Endothelial cell of umbilical vein (primary cell): ENCODE measurements around the gene PHLPP2. TPM values are rescaled to one million over a fixed set of nuclear protein-coding genes. Genes with fewer than 3 reads are reported as not detected.

Source experiments
- BruUV-seq: library from RNA; stranded (reverse); fragments of 400-500 nt; replicated peaks from 2 replicates; lab custom pipeline; 2021; lab: Mats Ljungman, UMichigan
- CTCF ChIA-PET: fragments of 300-600, 350-600 bp; sonication (Branson Sonifier 250); formaldehyde crosslinking; loops from one replicate; lab custom pipeline; 2021; ENCODE audit warnings: antibody characterized with exemption, inconsistent platforms; lab: Charles Lee
- POLR2A ChIA-PET: fragments of 300-600, 350-600 bp; sonication (Branson Sonifier 250); formaldehyde crosslinking; loops from one replicate; lab custom pipeline; 2021; ENCODE audit warnings: antibody characterized with exemption, inconsistent platforms; lab: Charles Lee
- DNase-seq: peaks from one replicate; pipeline ENCODE4 v3.0.0-alpha.2; 2011; ENCODE audit warnings: low read depth, low spot score
- FAIRE-seq: peaks from 2 replicates; lab custom pipeline; 2011; peaks lifted over from hg19 to GRCh38; lab: Jason Lieb, UNC
- H2AFZ ChIP-seq: 2 replicates; pipeline ENCODE4 v1.6.0; 2012; ENCODE audit warnings: low read depth, low read length, control low read depth, inconsistent platforms
- H3K27ac ChIP-seq: 2 replicates; pipeline ENCODE4 v1.5.1; 2011; ENCODE audit warnings: low read depth, mild to moderate bottlenecking, control low read depth, low read length, moderate library complexity; ENCODE audit not compliant: insufficient read depth
- H3K27me3 ChIP-seq, 2 experiments: 2 replicates each; pipeline versions ENCODE4 v1.6.0 to v1.6.1; 2011; ENCODE audit warnings: low read length in 2 of 2, mixed read lengths in 1 of 2; ENCODE audit not compliant: control insufficient read depth in 2 of 2, insufficient read depth in 2 of 2
- H3K36me3 ChIP-seq, 2 experiments: 2 replicates in 1 of 2; 3 replicates in 1 of 2; pipeline ENCODE4 v1.5.1; 2011; ENCODE audit warnings: low read length in 2 of 2, mild to moderate bottlenecking in 1 of 2, moderate library complexity in 1 of 2; ENCODE audit not compliant: control insufficient read depth in 2 of 2, insufficient read depth in 2 of 2; ENCODE audit errors: extremely low read depth in 1 of 2
- H3K4me1 ChIP-seq: 3 replicates; pipeline ENCODE4 v1.5.1; 2011; ENCODE audit warnings: mild to moderate bottlenecking, low read length; ENCODE audit not compliant: control insufficient read depth, insufficient read depth; ENCODE audit errors: extremely low read depth
- H3K4me2 ChIP-seq: 2 replicates; pipeline ENCODE4 v1.6.1; 2011; ENCODE audit warnings: low read length, control low read depth, mixed read lengths; ENCODE audit not compliant: insufficient read depth
- H3K4me3 ChIP-seq, 3 experiments: fragments of 200-600 bp in 1 of 3; sonication (generic), shearing (Covaris generic) in 1 of 3; replicated peaks in 1 of 3; 2 replicates each; pipeline ENCODE4 v1.5.1; 2011 to 2016; ENCODE audit warnings: control low read depth in 3 of 3, low read length in 3 of 3, mild to moderate bottlenecking in 2 of 3, inconsistent platforms in 1 of 3, low read depth in 1 of 3, moderate library complexity in 1 of 3; ENCODE audit not compliant: insufficient read depth in 1 of 3
- H3K79me2 ChIP-seq: 2 replicates; pipeline ENCODE4 v1.6.0; 2012; ENCODE audit warnings: low read length, inconsistent platforms; ENCODE audit not compliant: control insufficient read depth, insufficient read depth
- H3K9ac ChIP-seq: replicated peaks from 2 replicates; pipeline ENCODE3; 2011; ENCODE audit warnings: low read length, control low read depth; ENCODE audit not compliant: insufficient read depth; ENCODE audit errors: extremely low read depth
- H3K9me1 ChIP-seq: replicated peaks from 3 replicates; pipeline ENCODE4 v1.6.0; 2011; ENCODE audit warnings: mild to moderate bottlenecking, low read length; ENCODE audit not compliant: control insufficient read depth, insufficient read depth; ENCODE audit errors: extremely low read depth
- H3K9me3 ChIP-seq: replicated peaks from 2 replicates; pipeline ENCODE4 v1.5.1; 2012; ENCODE audit warnings: low read length, inconsistent platforms; ENCODE audit not compliant: control insufficient read depth, insufficient read depth
- H4K20me1 ChIP-seq: replicated peaks from 2 replicates; pipeline ENCODE3; 2011; ENCODE audit warnings: mild to moderate bottlenecking, low read length; ENCODE audit not compliant: control insufficient read depth, insufficient read depth; ENCODE audit errors: extremely low read depth
- CTCF ChIP-seq, 2 donors: IDR thresholded peaks; 1 replicate in 1 of 2; 2 replicates in 1 of 2; pipeline ENCODE4 v1.5.1; 2011; ENCODE audit warnings: low read length in 2 of 2, mild to moderate bottlenecking in 2 of 2, moderate library complexity in 2 of 2, control low read depth in 1 of 2, inconsistent platforms in 1 of 2, low read depth in 1 of 2; ENCODE audit not compliant: insufficient read depth in 1 of 2; ENCODE audit errors: extremely low read depth in 1 of 2
- EZH2 ChIP-seq: IDR thresholded peaks from 2 replicates; pipeline ENCODE4 v1.6.1; 2012; ENCODE audit warnings: borderline replicate concordance, low read depth, mild to moderate bottlenecking, moderate library complexity, low read length, inconsistent platforms; ENCODE audit not compliant: severe bottlenecking
- FOS ChIP-seq: IDR thresholded peaks from 2 replicates; pipeline ENCODE4 v1.6.1; 2011; ENCODE audit warnings: mild to moderate bottlenecking, low read length, moderate library complexity, borderline replicate concordance; ENCODE audit not compliant: insufficient read depth
- GATA2 ChIP-seq: IDR thresholded peaks from 2 replicates; pipeline ENCODE4 v1.7.0; 2011; ENCODE audit warnings: low read depth, mild to moderate bottlenecking, moderate library complexity, mixed read lengths, low read length; ENCODE audit not compliant: insufficient read length, insufficient read depth
- JUN ChIP-seq: IDR thresholded peaks from 2 replicates; pipeline ENCODE4 v1.6.1; 2011; ENCODE audit warnings: borderline replicate concordance, low read depth; ENCODE audit not compliant: insufficient read length, insufficient read depth
- MAX ChIP-seq: IDR thresholded peaks from 2 replicates; pipeline ENCODE4 v1.6.1; 2011; ENCODE audit not compliant: insufficient read depth, insufficient read length
- MYC ChIP-seq: IDR thresholded peaks from one replicate; pipeline ENCODE4 v1.6.1; 2011; ENCODE audit warnings: mild to moderate bottlenecking, low read depth, low read length
- POLR2A ChIP-seq: IDR thresholded peaks from 2 replicates; pipeline ENCODE4 v1.6.1; 2012; ENCODE audit warnings: low read depth, mild to moderate bottlenecking, control low read depth, low read length
- POLR2AphosphoS5 ChIP-seq: IDR thresholded peaks from 2 replicates; pipeline ENCODE4 v1.6.1; 2012; ENCODE audit warnings: low read depth, mild to moderate bottlenecking, control low read depth, low read length, moderate library complexity; ENCODE audit not compliant: insufficient read depth
- dilution Hi-C: fragments of 300-500 bp; cut with MboI; formaldehyde crosslinking; loops from one replicate; pipeline ENCODE4 v1.15.0; 2019; ENCODE audit warnings: low sequenced_read_pairs; ENCODE audit not compliant: extremely low pct_ligation_motif_present
- intact Hi-C: fragments of 100-400 bp; cut with micrococcal nuclease; formaldehyde crosslinking; loops from one replicate; pipeline ENCODE4 v1.10.0; 2022
- polyA plus RNA-seq, 4 experiments: library from polyadenylated mRNA; depleted of rRNA in 3 of 4; stranded (reverse) in 3 of 4; unstranded in 1 of 4; fragments of >200 nt; gene quantifications; 2 replicates each; pipeline versions ENCODE4 v1.2.1 to v1.2.3, GENCODE V29; 2011 to 2012; ENCODE audit warnings: missing spikeins in 1 of 4
- total RNA-seq: library from RNA; stranded (reverse); gene quantifications from 2 replicates; pipeline ENCODE4 v1.2.3, GENCODE V29; 2021

Gene PHLPP2
- total and polyA plus RNA-seq, 2 donors (not counting 3 experiments of a cell fraction or from before 2014, with no cell fraction given) = 4.1 to 8.0 TPM

- Histone ChIP-seq H4K20me1 (no peaks in the 10 kb centered on the region), H3K27me3 (no peaks in the 10 kb centered on the region), H3K9me3 (no peaks in the 10 kb centered on the region), H3K36me3 (peaks cover 19 to 37% of the 10 kb centered on the region in 2 experiments), H3K9ac (no peak overlapping the region), H3K27ac (no peak overlapping the region), H3K4me3 (no peak overlapping the region), H3K4me2 (no peak overlapping the region), H2AFZ (no peak overlapping the region), H3K4me1 (no peaks in the 10 kb centered on the region), H3K79me2 (no peaks in the 10 kb centered on the region), H3K9me1 (no peaks in the 10 kb centered on the region)
- FAIRE-seq (no peak), DNase-seq (no peak)
- intact Hi-C loops (no loop called here), dilution Hi-C loops (no loop called here)
- TF ChIP-seq EZH2 = no peak
- no peak for TF ChIP-seq GATA2
- TF ChIP-seq FOS = no peak
- ChIA-PET CTCF (no interaction called here), POLR2A (interaction anchor here (0.6 kb wide), 1 partner anchor 48 kb away, joined by 3 read pairs; no protein-coding TSS in a partner anchor)
- BruUV-seq = no TSS peak
Observed at GRCh38 chr16:71737501-71737900, 13.0 kb upstream of the PHLPP2 start.

- Histone ChIP-seq H3K36me3 (peaks cover 20 to 38% of the 10 kb centered on the region in 2 experiments), H3K4me2 (no peak overlapping the region), H3K9me1 (no peaks in the 10 kb centered on the region), H3K9me3 (no peaks in the 10 kb centered on the region), H3K79me2 (no peaks in the 10 kb centered on the region), H3K27me3 (no peaks in the 10 kb centered on the region), H4K20me1 (no peaks in the 10 kb centered on the region), H2AFZ (no peak overlapping the region), H3K4me1 (no peaks in the 10 kb centered on the region), H3K9ac (no peak overlapping the region), H3K27ac (no peak overlapping the region), H3K4me3 (no peak overlapping the region)
- FAIRE-seq = no peak
- intact Hi-C loops (no loop called here), dilution Hi-C loops (no loop called here)
- ChIA-PET POLR2A (no interaction called here), CTCF (no interaction called here)
- no TSS peak for BruUV-seq
- TF ChIP-seq MAX = no peak
- no peak for TF ChIP-seq JUN
- TF ChIP-seq GATA2 = no peak
- no peak for TF ChIP-seq POLR2A
- TF ChIP-seq MYC = no peak
- no peak for TF ChIP-seq FOS
- TF ChIP-seq POLR2AphosphoS5 = no peak
- no peak for TF ChIP-seq EZH2
- TF ChIP-seq CTCF (IDR thresholded peaks at IDR 0.05; ENCODE audit: extremely low read depth in 1 of 2, insufficient read depth in 1 of 2, low read depth in 1 of 2, low read length in 2 of 2) = no peak
- no peak for DNase-seq
Observed at GRCh38 chr16:71734511-71734910, 10.0 kb upstream of the PHLPP2 start.
